Measurements from ENCODE around the gene UGP2.
"Not testable (repeated sequence)": the region's sequence is repeated elsewhere in the genome, so short reads cannot be mapped to it uniquely, and the experiment has no call there.

The UGP2 gene

GRCh38 chr2:63841254-63842022 lies at the start of gene UGP2:
Gene UGP2 (plus strand): TSS chr2:63841896. CDS start chr2:63842186, 290 bp downstream.
- peak; percentile 83 for DNase-seq (ENCODE audit: low spot score)

GRCh38 chr2:63792530-63792929 lies 49.2 kb upstream of the UGP2 start:
- DNase-seq (ENCODE audit: low spot score) = peak; percentile 45

GRCh38 chr2:63796366-63796765 lies 45.3 kb upstream of the UGP2 start:
- DNase-seq (ENCODE audit: low spot score) = no peak

- DNase-seq (ENCODE audit: low spot score) = no peak
Measured at GRCh38 chr2:63796796-63797195, 44.9 kb upstream of the UGP2 start.

- DNase-seq (ENCODE audit: low spot score) = no peak
Measured at GRCh38 chr2:63801455-63801854, 40.2 kb upstream of the UGP2 start.

GRCh38 chr2:63805412-63805811 lies 36.3 kb upstream of the UGP2 start:
- no peak for DNase-seq (ENCODE audit: low spot score)

GRCh38 chr2:63808036-63808435 lies 33.7 kb upstream of the UGP2 start:
- DNase-seq (ENCODE audit: low spot score) = not testable (repeated sequence)

GRCh38 chr2:63808911-63809310 lies 32.8 kb upstream of the UGP2 start:
- not testable (repeated sequence) for DNase-seq (ENCODE audit: low spot score)

GRCh38 chr2:63811063-63811462 lies 30.6 kb upstream of the UGP2 start:
- no peak for DNase-seq (ENCODE audit: low spot score)

- DNase-seq (ENCODE audit: low spot score) = not testable (repeated sequence)
Measured at GRCh38 chr2:63811870-63812269, 29.8 kb upstream of the UGP2 start.

- DNase-seq (ENCODE audit: low spot score) = peak; percentile 31
Measured at GRCh38 chr2:63814114-63814513, 27.6 kb upstream of the UGP2 start.

- DNase-seq (ENCODE audit: low spot score) = no peak
Measured at GRCh38 chr2:63817382-63817781, 24.3 kb upstream of the UGP2 start.

GRCh38 chr2:63818271-63818670 lies 23.4 kb upstream of the UGP2 start:
- DNase-seq (ENCODE audit: low spot score) = no peak

GRCh38 chr2:63819256-63819655 lies 22.4 kb upstream of the UGP2 start:
- DNase-seq (ENCODE audit: low spot score) = no peak

GRCh38 chr2:63819765-63820717 lies 21.7 kb upstream of the UGP2 start:
- DNase-seq (ENCODE audit: low spot score) = no peak

- DNase-seq (ENCODE audit: low spot score) = no peak
Measured at GRCh38 chr2:63820969-63821368, 20.7 kb upstream of the UGP2 start.

GRCh38 chr2:63821396-63821795 lies 20.3 kb upstream of the UGP2 start:
- no peak for DNase-seq (ENCODE audit: low spot score)

- DNase-seq (ENCODE audit: low spot score) = no peak
Measured at GRCh38 chr2:63822478-63822877, 19.2 kb upstream of the UGP2 start.

GRCh38 chr2:63827749-63828148 lies 13.9 kb upstream of the UGP2 start:
- peak; percentile 74 for DNase-seq (ENCODE audit: low spot score)

- DNase-seq (ENCODE audit: low spot score) = no peak
Measured at GRCh38 chr2:63831176-63831575, 10.5 kb upstream of the UGP2 start.

- no peak for DNase-seq (ENCODE audit: low spot score)
Measured at GRCh38 chr2:63834401-63834800, 7.3 kb upstream of the UGP2 start.

GRCh38 chr2:63837036-63837594 lies 4.6 kb upstream of the UGP2 start:
- DNase-seq (ENCODE audit: low spot score) = no peak

All from AG08396 (cell line).